Ovary (tissue), 9 donors: ENCODE measurements around the gene SLC13A5. TPM values are rescaled to one million over a fixed set of nuclear protein-coding genes. Genes with fewer than 3 reads are reported as not detected.

Experiments used
- DNase-seq, 5 donors: peaks; one replicate each; pipeline ENCODE4 v3.0.0-alpha.2; 2019 to 2020
- H3K27ac ChIP-seq, 2 donors: fragments of 200-600 bp; one replicate each; pipeline versions ENCODE4 v1.5.1 to v1.8.0; 2019 to 2022
- H3K27me3 ChIP-seq: fragments of 200-600 bp; one replicate; pipeline ENCODE4 v1.8.0; 2022
- H3K36me3 ChIP-seq: fragments of 200-600 bp; sonication (generic); one replicate; pipeline ENCODE4 v1.5.1; 2019
- H3K4me1 ChIP-seq: one replicate; pipeline ENCODE4 v1.8.1; 2013; ENCODE audit warnings: mild to moderate bottlenecking, moderate library complexity; ENCODE audit not compliant: insufficient read depth
- H3K4me3 ChIP-seq: fragments of 200-600 bp; sonication (generic); one replicate; pipeline ENCODE4 v1.5.1; 2017
- H3K9me3 ChIP-seq, 2 donors: fragments of 200-600 bp in 1 of 2; sonication (generic) in 1 of 2; one replicate each; pipeline versions ENCODE4 v1.5.1 to v1.8.1; 2013 to 2019; ENCODE audit warnings: mild to moderate bottlenecking in 1 of 2, moderate library complexity in 1 of 2
- CTCF ChIP-seq, 3 donors: fragments of 450-650 bp in 2 of 3; fragments of 200-600 bp in 1 of 3; IDR thresholded peaks; one replicate each; pipeline versions ENCODE4 v1.5.1 to v1.8.0; 2016 to 2022; ENCODE audit warnings: antibody characterized with exemption in 3 of 3, mild to moderate bottlenecking in 1 of 3
- EP300 ChIP-seq: sonication (generic); formaldehyde crosslinking; IDR thresholded peaks from one replicate; pipeline ENCODE4 v1.6.1; 2017; ENCODE audit warnings: antibody characterized with exemption
- POLR2A ChIP-seq: fragments of 450-650 bp; IDR thresholded peaks from one replicate; pipeline ENCODE4 v1.6.1; 2017; ENCODE audit warnings: antibody characterized with exemption, mild to moderate bottlenecking, moderate library complexity
- WGBS, 3 donors: extraction: QIAGEN DNeasy Blood & Tissue Kit in 1 of 3; methylation state at CpG; one replicate each; pipeline versions ENCODE4 v1.1.5 to v1.1.7; 2013 to 2017; 5-methylcytosine and 5-hydroxymethylcytosine counted together
- intact Hi-C, 4 donors: fragments of 100-400 bp; cut with DNase I; formaldehyde crosslinking; loops; one replicate each; pipeline versions ENCODE4 v1.11.0 to v1.15.1; 2022 to 2023
- polyA plus RNA-seq, 2 donors: library from polyadenylated mRNA; stranded (reverse); fragments of 200-250 nt in 1 of 2; fragments of 350-450 nt in 1 of 2; fragmentation: Illumina TruSeq in 1 of 2; extraction: RNeasy Lipid Tissue Mini Kit (QIAGEN cat#74804) in 1 of 2; gene quantifications; one replicate each; pipeline ENCODE4 v1.2.3, GENCODE V29; 2013 to 2014
- total RNA-seq, 7 donors: library from RNA; depleted of rRNA in 2 of 7; stranded (reverse); fragments of >200 nt in 2 of 7; fragmentation: NEBNext Ultra II Directional in 3 of 7; extraction: Animal tissue kit (Norgen Biotek cat#: 25700) in 3 of 7; gene quantifications; one replicate each; pipeline versions ENCODE4 v1.1.0 to v1.2.4, GENCODE V29; 2016 to 2023
- donor health status: DM: no; HTN: no; CAD: no; lungs with moderate emphysema.
- donor health status: DM: no; HTN: no; CAD: no.
- donor health status: Bipolar disorder and iron deficiency.
- donor health status: DM: yes; HTN: yes; CAD: no.
- donor health status: DM: no; HTN: no; CAD: no.
- donor health status: DM: yes; HTN: yes; CAD: no.

SLC13A5 gene
- total and polyA plus RNA-seq, 9 donors = 0.45 to 2.6 (median 1.4) TPM

- no peak overlapping the region for H3K4me3 ChIP-seq
- TF ChIP-seq POLR2A (no peak), EP300 (no peak), CTCF (IDR thresholded peaks at IDR 0.05) (no peak)
- 86 to 89% (median 87%) methylated on average over 11 of the region's 11 CpGs for WGBS, 3 donors
- no peak for DNase-seq
- H3K27me3 ChIP-seq = no peaks in the 10 kb centered on the region
- intact Hi-C loops = loop anchor here in 1 of 4 donors (10.0 kb wide), 1 partner anchor 104 kb away; no protein-coding TSS in a partner anchor
- no peak overlapping the region for H3K27ac ChIP-seq
- no peaks in the 10 kb centered on the region for H3K4me1 ChIP-seq
- H3K36me3 ChIP-seq = no peaks in the 10 kb centered on the region
- H3K9me3 ChIP-seq = no peaks in the 10 kb centered on the region
These were observed 22.5 kb downstream of the SLC13A5 start for GRCh38 chr17:6690641-6691040.

GRCh38 chr17:6688944-6689343, 24.2 kb downstream of the SLC13A5 start:
- no peak for TF ChIP-seq POLR2A
- TF ChIP-seq EP300 = no peak
- no peak for TF ChIP-seq CTCF (IDR thresholded peaks at IDR 0.05)
- 86 to 87% (median 87%) methylated on average over 9 of the region's 9 CpGs for WGBS, 3 donors
- Histone ChIP-seq H3K36me3 (no peaks in the 10 kb centered on the region), H3K4me3 (no peak overlapping the region), H3K27me3 (no peaks in the 10 kb centered on the region), H3K9me3 (no peaks in the 10 kb centered on the region), H3K4me1 (no peaks in the 10 kb centered on the region), H3K27ac (no peak overlapping the region)
- no peak for DNase-seq
- intact Hi-C loops = no loop called here

- no peaks in the 10 kb centered on the region for H3K9me3 ChIP-seq
- no peak for DNase-seq
- H3K36me3 ChIP-seq = no peaks in the 10 kb centered on the region
- no peaks in the 10 kb centered on the region for H3K27me3 ChIP-seq
- H3K27ac ChIP-seq = no peak overlapping the region
- intact Hi-C loops = no loop called here
- WGBS, 3 donors = 82 to 85% (median 83%) methylated on average over 4 of the region's 4 CpGs
- no peak overlapping the region for H3K4me3 ChIP-seq
- TF ChIP-seq POLR2A (no peak), CTCF (IDR thresholded peaks at IDR 0.05) (no peak), EP300 (no peak)
- no peaks in the 10 kb centered on the region for H3K4me1 ChIP-seq
These were observed 27.1 kb downstream of the SLC13A5 start for GRCh38 chr17:6686026-6686425.

- no peak overlapping the region for H3K4me3 ChIP-seq
- H3K4me1 ChIP-seq = no peaks in the 10 kb centered on the region
- TF ChIP-seq POLR2A (no peak), EP300 (no peak), CTCF (IDR thresholded peaks at IDR 0.05) (no peak)
- no peaks in the 10 kb centered on the region for H3K27me3 ChIP-seq
- no peaks in the 10 kb centered on the region for H3K9me3 ChIP-seq
- intact Hi-C loops = no loop called here
- DNase-seq = no peak
- H3K27ac ChIP-seq = no peak overlapping the region
- WGBS, 3 donors = 82 to 88% (median 85%) methylated on average over 14 of the region's 14 CpGs
- no peaks in the 10 kb centered on the region for H3K36me3 ChIP-seq
These were observed 28.0 kb downstream of the SLC13A5 start for GRCh38 chr17:6684881-6685767.
